Thyroid gland (tissue), 4 donors: Measurements from ENCODE around the gene CABP4. TPM values are rescaled to one million over a fixed set of nuclear protein-coding genes. Genes with fewer than 3 reads are reported as not detected.
"Not testable (repeated sequence)": the region's sequence is repeated elsewhere in the genome, so short reads cannot be mapped to it uniquely, and the experiment has no call there.

Source experiments
- DNase-seq, 2 donors: peaks; one replicate each; pipeline ENCODE4 v3.0.0-alpha.2; 2019
- H3K27ac ChIP-seq, 3 donors: fragments of 200-600 bp; sonication (generic); 1 replicate in 2 of 3; 2 replicates in 1 of 3; pipeline ENCODE4 v1.5.1; 2016 to 2019; ENCODE audit warnings: mild to moderate bottlenecking in 1 of 3, moderate library complexity in 1 of 3
- H3K27me3 ChIP-seq: fragments of 200-600 bp; sonication (generic); one replicate; pipeline ENCODE4 v1.5.1; 2019
- H3K36me3 ChIP-seq, 2 donors: fragments of 200-600 bp; sonication (generic); one replicate each; pipeline ENCODE4 v1.5.1; 2016 to 2019
- H3K4me1 ChIP-seq, 2 donors: fragments of 200-600 bp; sonication (generic); one replicate each; pipeline ENCODE4 v1.5.1; 2017 to 2019
- H3K4me3 ChIP-seq, 3 donors: fragments of 200-600 bp; sonication (generic); replicated peaks in 1 of 3; 1 replicate in 2 of 3; 2 replicates in 1 of 3; pipeline ENCODE4 v1.5.1; 2016; ENCODE audit warnings: mild to moderate bottlenecking in 1 of 3
- H3K9me3 ChIP-seq: fragments of 200-600 bp; sonication (generic); one replicate; pipeline ENCODE4 v1.5.1; 2017
- CTCF ChIP-seq, 6 experiments: fragments of 200-600 bp in 3 of 6; fragments of 450-650 bp in 3 of 6; sonication (generic) in 3 of 6; IDR thresholded peaks; one replicate each; pipeline ENCODE4 v1.5.1; 2016 to 2019; ENCODE audit warnings: antibody characterized with exemption in 6 of 6, mild to moderate bottlenecking in 2 of 6, inconsistent platforms in 1 of 6, moderate library complexity in 1 of 6
- POLR2A ChIP-seq, 2 donors: fragments of 450-650 bp; IDR thresholded peaks; one replicate each; pipeline ENCODE4 v1.6.1; 2017; ENCODE audit warnings: antibody characterized with exemption in 2 of 2, mild to moderate bottlenecking in 2 of 2, moderate library complexity in 1 of 2
- WGBS, 2 donors: methylation state at CpG; one replicate each; pipeline ENCODE4 v1.1.5; 2017; 5-methylcytosine and 5-hydroxymethylcytosine counted together
- intact Hi-C: fragments of 100-400 bp; cut with DNase I; formaldehyde crosslinking; loops from one replicate; pipeline ENCODE4 v1.15.1; 2023
- total RNA-seq, 4 donors: library from RNA; depleted of rRNA; stranded (reverse); fragments of >200 nt; gene quantifications; one replicate each; pipeline ENCODE4 v1.2.3, GENCODE V29; 2016

Gene CABP4
- total RNA-seq, 4 donors from 2014 or later = 0.33 to 6.4 (median 0.39) TPM; not detected in 1

GRCh38 chr11:67482275-67482826, 27.2 kb downstream of the CABP4 start:
- Histone ChIP-seq H3K4me1 (peaks cover 16 to 24% of the 10 kb centered on the region in 2 donors), H3K27me3 (no peaks in the 10 kb centered on the region), H3K27ac (peak overlapping the region; percentile 76 to 90 (median 88)), H3K36me3 (peaks cover 0 to 2% of the 10 kb centered on the region in 2 donors), H3K9me3 (no peaks in the 10 kb centered on the region), H3K4me3 (peak overlapping the region in 2 of 3 donors; percentile 42 to 76)
- DNase-seq = no peak
- intact Hi-C loops = no loop called here
- TF ChIP-seq CTCF (IDR thresholded peaks at IDR 0.05) = no peak
- TF ChIP-seq POLR2A (IDR thresholded peaks at IDR 0.05) = no peak
- 49 to 53% methylated on average over 19 of the region's 19 CpGs for WGBS, 2 donors

GRCh38 chr11:67482827-67483798, 28.0 kb downstream of the CABP4 start, which contains the start of gene AIP:
AIP (plus strand) TSS chr11:67483026; CDS start chr11:67483159, 133 bp downstream.
- peaks cover 0 to 10% of the 10 kb centered on the region in 2 donors for H3K36me3 ChIP-seq
- peak; percentile 97 to 98 for DNase-seq
- WGBS, 2 donors = 6 to 12% methylated on average over 39 to 60 of the region's 60 CpGs
- H3K9me3 ChIP-seq = no peaks in the 10 kb centered on the region
- H3K4me3 ChIP-seq = peak within 1 kb of the TSS in 2 of 3 donors; percentile 42 to 76
- H3K27ac ChIP-seq = peak within 1 kb of the TSS; percentile 76 to 90 (median 88)
- intact Hi-C loops = no loop called here
- H3K27me3 ChIP-seq = no peaks in the 10 kb centered on the region
- peak in 2 of 6 experiments; percentile 18 to 34 for TF ChIP-seq CTCF (IDR thresholded peaks at IDR 0.05)
- peak in 1 of 2 donors; percentile 70 for TF ChIP-seq POLR2A (IDR thresholded peaks at IDR 0.05)
- H3K4me1 ChIP-seq = peaks cover 16 to 21% of the 10 kb centered on the region in 2 donors

GRCh38 chr11:67483831-67484665, 28.9 kb downstream of the CABP4 start:
- DNase-seq = peak; percentile 90 to 92
- peaks cover 16 to 21% of the 10 kb centered on the region in 2 donors for H3K4me1 ChIP-seq
- no peaks in the 10 kb centered on the region for H3K9me3 ChIP-seq
- H3K4me3 ChIP-seq = peak overlapping the region in 1 of 3 donors; percentile 42
- intact Hi-C loops = no loop called here
- H3K27ac ChIP-seq = peak overlapping the region in 2 of 3 donors; percentile 88 to 90
- H3K27me3 ChIP-seq = no peaks in the 10 kb centered on the region
- H3K36me3 ChIP-seq = peaks cover 0 to 14% of the 10 kb centered on the region in 2 donors
- TF ChIP-seq POLR2A (IDR thresholded peaks at IDR 0.05) (no peak), CTCF (IDR thresholded peaks at IDR 0.05) (no peak)
- WGBS, 2 donors = 60 to 68% methylated on average over 16 of the region's 16 CpGs

- no peak for DNase-seq
Observed at GRCh38 chr11:67484847-67485311, 29.7 kb downstream of the CABP4 start.

GRCh38 chr11:67485873-67486361, 30.8 kb downstream of the CABP4 start:
- 87 to 93% methylated on average over 7 of the region's 7 CpGs for WGBS, 2 donors
- DNase-seq, H3K4me3 ChIP-seq, H3K27ac ChIP-seq, H3K27me3 ChIP-seq, intact Hi-C loops, H3K9me3 ChIP-seq: not testable (repeated sequence)
- Histone ChIP-seq H3K4me1 (peaks cover 16 to 21% of the 10 kb centered on the region in 2 donors), H3K36me3 (peaks cover 11 to 29% of the 10 kb centered on the region in 2 donors)

More at GRCh38 chr11:67484847-67485311, 29.7 kb downstream of the CABP4 start:
- H3K36me3 ChIP-seq = peaks cover under 1 to 20% of the 10 kb centered on the region in 2 donors
- 78 to 91% methylated on average over 9 to 11 of the region's 11 CpGs for WGBS, 2 donors
- no peaks in the 10 kb centered on the region for H3K27me3 ChIP-seq
- no peaks in the 10 kb centered on the region for H3K9me3 ChIP-seq
- H3K27ac ChIP-seq = no peak overlapping the region
- no peak overlapping the region for H3K4me3 ChIP-seq
- intact Hi-C loops = no loop called here
- TF ChIP-seq POLR2A (IDR thresholded peaks at IDR 0.05) = no peak
- no peak for TF ChIP-seq CTCF (IDR thresholded peaks at IDR 0.05)
- peaks cover 16 to 21% of the 10 kb centered on the region in 2 donors for H3K4me1 ChIP-seq
